IMR-90 (cell line): ENCODE data around the gene ZNF217.
"Not testable (repeated sequence)": the region's sequence is repeated elsewhere in the genome, so short reads cannot be mapped to it uniquely, and the experiment has no call there.

Experiments
- CEBPB ChIP-seq: IDR thresholded peaks from 2 replicates; pipeline ENCODE4 v1.6.1; 2012; ENCODE audit warnings: low read depth, low read length, improper control_type of control experiment
- FOS ChIP-seq: fragments of 150-350 bp; IDR thresholded peaks from 2 replicates; pipeline ENCODE4 v1.6.1; 2016; ENCODE audit warnings: low read depth, low read length
- MAZ ChIP-seq: IDR thresholded peaks from 2 replicates; pipeline ENCODE4 v1.6.1; 2012; ENCODE audit warnings: low read depth, mild to moderate bottlenecking, low read length, improper control_type of control experiment, moderate library complexity, borderline replicate concordance
- POLR2A ChIP-seq: IDR thresholded peaks from 2 replicates; pipeline ENCODE4 v1.6.1; 2012; ENCODE audit warnings: mild to moderate bottlenecking, low read depth, low read length
- RAD21 ChIP-seq: IDR thresholded peaks from 2 replicates; pipeline ENCODE4 v1.6.1; 2012; ENCODE audit warnings: low read length, improper control_type of control experiment
- RCOR1 ChIP-seq: IDR thresholded peaks from 2 replicates; pipeline ENCODE4 v1.6.1; 2012; ENCODE audit warnings: mild to moderate bottlenecking, low read length, improper control_type of control experiment; ENCODE audit not compliant: insufficient replicate concordance
- SMC3 ChIP-seq: fragments of 150-350 bp; IDR thresholded peaks from 2 replicates; pipeline ENCODE4 v1.6.1; 2016; ENCODE audit warnings: low read depth, mild to moderate bottlenecking, antibody characterized with exemption, low read length, moderate library complexity
- TF ChIP-seq, protein P1 (sequence below): conservative IDR thresholded peaks from 2 replicates; pipeline ENCODE4 v1.5.1; 2012; ENCODE audit warnings: mild to moderate bottlenecking, low read depth, low read length, improper control_type of control experiment

DNA sequence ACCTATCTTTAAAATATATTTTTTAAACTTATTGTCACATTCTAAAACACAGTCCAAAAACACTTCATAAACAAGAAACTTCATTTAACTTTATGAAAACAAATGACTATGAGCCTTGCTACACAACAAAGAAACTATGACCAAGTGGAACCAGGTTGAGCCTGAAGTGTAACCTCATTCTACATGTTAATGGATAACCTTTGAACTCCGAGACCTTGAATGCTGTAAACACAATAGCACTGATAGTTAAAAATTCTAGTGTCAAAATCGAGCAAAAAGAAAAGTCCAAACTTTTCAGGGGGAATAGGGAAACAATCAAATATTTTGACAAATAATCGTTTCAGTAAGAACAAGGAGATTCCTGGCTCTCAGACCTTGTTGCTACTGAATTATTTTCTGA lies 2.1 kb upstream of the ZNF217 start:
- TF ChIP-seq SMC3, RCOR1, FOS, RAD21, POLR2A, MAZ, CEBPB: not testable (repeated sequence)
- TF ChIP-seq, protein P1, sequence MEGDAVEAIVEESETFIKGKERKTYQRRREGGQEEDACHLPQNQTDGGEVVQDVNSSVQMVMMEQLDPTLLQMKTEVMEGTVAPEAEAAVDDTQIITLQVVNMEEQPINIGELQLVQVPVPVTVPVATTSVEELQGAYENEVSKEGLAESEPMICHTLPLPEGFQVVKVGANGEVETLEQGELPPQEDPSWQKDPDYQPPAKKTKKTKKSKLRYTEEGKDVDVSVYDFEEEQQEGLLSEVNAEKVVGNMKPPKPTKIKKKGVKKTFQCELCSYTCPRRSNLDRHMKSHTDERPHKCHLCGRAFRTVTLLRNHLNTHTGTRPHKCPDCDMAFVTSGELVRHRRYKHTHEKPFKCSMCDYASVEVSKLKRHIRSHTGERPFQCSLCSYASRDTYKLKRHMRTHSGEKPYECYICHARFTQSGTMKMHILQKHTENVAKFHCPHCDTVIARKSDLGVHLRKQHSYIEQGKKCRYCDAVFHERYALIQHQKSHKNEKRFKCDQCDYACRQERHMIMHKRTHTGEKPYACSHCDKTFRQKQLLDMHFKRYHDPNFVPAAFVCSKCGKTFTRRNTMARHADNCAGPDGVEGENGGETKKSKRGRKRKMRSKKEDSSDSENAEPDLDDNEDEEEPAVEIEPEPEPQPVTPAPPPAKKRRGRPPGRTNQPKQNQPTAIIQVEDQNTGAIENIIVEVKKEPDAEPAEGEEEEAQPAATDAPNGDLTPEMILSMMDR = not testable (repeated sequence)
